NCI-H526 (cell line): ENCODE data around the gene CEP76.

Experiments
- DNase-seq, 2 experiments: peaks; one replicate each; lab custom pipeline; 2025; lab: John Stamatoyannopoulos, UW

The CEP76 gene

DNA sequence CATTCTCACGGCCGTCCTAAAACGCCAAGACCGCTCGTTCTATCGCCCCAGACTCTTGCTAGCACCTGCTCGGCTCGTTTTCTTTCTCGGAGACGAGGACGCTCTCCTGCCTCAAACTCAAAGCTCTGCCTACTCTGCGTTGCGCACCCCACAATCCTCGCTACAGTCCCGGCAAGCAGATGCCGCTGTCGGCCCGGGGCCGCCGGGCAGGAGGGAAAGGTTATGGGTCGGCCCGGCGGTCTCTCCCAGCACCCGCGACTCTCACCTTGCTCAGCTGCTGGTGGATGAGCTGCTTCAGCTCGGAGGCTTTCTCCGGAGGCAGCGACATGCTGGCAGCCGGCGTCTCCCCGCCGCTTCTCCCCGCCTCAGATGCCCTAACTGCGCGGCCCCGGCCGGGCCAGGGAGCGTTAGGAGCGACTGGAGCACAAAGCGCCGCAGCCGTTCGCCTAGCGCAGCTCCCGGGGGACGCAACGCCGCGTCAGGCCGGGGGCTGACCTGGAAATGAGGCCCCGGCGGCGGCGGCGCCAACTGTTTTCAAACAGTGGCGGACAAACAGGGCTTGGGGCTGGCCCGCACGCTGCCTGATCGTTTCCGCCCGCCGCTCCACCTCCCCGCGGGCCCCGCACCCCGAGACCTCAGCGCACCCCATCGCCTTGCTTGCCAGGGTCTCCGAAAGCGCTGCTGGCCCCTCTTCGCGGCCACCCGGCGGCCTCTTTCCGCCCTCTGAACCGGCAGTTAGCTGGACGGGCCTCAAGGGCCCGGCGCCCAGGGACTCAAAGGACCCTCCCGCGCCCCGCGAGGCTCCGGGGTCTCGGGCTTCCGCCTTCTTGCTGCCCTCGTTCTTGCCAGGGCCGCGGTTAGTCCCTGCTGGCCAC is at the start of gene CEP76, which contains the start of gene PSMG2:
Gene CEP76 (minus strand): TSS at position 503 of the 875 bp plus-strand sequence. CDS start 175 bp downstream, at position 328.
Gene PSMG2 (plus strand): TSS at position 822 of the 875 bp plus-strand sequence. CDS start 66 bp downstream, outside the sequence.
- DNase-seq: peak; percentile 60 to 89

GRCh38 chr18:12751891-12752290 is 49.4 kb upstream of the CEP76 start:
- DNase-seq: no peak

GRCh38 chr18:12751503-12751884 is 49.0 kb upstream of the CEP76 start:
- no peak for DNase-seq

DNA sequence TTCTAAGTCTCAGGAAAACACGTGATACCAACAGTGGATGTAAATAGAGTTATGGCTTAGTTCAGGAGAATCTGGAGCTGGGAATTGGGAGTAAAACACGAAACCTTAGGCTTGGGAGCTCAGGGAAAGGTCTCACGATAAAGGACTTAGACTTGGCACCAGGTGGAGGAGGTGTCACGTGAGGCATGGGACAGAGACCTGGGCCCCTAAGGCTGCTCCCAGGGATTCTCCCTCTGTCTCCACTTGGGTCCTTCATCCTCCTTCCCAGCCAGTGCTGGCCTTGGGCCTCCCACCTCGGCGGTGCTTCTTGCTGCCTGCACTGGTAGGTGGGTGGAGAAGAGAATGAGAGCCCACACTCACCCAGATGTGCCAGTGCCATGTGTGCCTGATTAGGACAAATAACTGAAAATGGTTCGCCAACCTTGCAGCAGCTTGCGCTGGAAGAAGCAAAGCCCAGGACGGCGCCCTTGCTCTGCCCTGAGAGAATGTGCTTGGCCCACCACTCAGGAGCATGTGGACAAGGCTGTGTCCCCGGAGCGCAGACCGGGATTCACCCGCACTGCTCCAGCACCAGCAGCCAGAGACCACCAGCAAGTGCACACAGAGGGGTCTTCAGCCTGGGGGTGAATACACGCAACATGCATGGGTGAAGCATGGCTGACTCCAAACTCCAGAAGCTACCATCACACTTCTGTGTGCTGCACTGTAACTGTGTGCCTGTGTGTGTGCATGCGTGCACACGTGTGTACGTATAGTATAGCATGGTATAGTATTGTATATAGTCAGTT is 48.4 kb upstream of the CEP76 start:
- no peak for DNase-seq

DNA sequence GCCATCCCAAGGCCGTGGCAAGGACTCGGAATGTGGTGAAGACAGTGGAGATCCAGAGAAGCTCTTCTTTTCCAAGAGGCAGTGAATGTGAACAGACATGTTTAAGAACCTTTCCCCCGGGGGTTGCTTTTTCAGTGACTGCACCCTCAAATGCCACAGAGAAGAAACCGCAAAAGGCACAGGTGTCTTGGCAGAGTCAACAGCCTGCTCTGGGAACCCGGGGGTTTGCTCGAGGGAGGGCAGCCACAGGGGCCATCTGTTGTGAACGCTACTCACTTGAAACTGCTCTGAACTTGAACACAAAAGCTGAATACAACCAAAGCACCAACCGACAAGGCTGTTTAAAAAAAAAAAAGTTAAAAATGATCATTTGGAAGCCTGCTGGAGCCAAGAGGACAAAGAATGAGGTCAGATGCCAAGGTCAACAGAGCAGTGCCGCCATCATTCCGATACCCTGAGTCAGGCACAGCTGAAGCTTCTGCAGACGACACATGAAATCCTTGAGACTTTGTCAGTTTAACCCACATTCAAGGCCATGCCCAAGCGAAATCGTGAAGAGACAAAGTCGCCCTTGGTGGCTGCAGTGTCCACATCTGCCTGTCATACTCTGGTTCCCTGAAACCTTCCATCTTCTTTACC is 47.7 kb upstream of the CEP76 start:
- no peak for DNase-seq

DNA sequence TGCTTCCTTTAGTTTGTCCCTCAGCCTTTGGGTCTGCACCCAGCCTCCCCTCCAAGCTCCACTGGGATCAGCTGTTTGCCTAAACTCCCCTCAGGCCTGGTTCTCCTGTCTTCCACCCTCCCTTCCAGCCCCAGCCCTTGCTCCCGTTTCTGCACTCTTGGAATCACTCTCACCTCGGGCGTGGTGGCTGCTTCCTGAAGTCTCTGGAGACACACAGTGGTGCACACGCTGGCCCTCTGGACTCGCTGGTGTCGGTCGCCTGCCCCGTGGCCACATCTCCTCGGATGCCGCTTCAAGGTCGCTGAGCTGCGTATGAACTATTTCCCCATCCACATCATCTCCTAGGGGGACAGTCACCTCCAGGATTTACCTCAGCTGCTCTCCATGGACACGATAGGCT is 46.6 kb upstream of the CEP76 start:
- no peak for DNase-seq

GRCh38 chr18:12748671-12749070 is 46.1 kb upstream of the CEP76 start:
- DNase-seq: no peak

GRCh38 chr18:12747530-12748315 is 45.2 kb upstream of the CEP76 start:
- no peak for DNase-seq

DNA sequence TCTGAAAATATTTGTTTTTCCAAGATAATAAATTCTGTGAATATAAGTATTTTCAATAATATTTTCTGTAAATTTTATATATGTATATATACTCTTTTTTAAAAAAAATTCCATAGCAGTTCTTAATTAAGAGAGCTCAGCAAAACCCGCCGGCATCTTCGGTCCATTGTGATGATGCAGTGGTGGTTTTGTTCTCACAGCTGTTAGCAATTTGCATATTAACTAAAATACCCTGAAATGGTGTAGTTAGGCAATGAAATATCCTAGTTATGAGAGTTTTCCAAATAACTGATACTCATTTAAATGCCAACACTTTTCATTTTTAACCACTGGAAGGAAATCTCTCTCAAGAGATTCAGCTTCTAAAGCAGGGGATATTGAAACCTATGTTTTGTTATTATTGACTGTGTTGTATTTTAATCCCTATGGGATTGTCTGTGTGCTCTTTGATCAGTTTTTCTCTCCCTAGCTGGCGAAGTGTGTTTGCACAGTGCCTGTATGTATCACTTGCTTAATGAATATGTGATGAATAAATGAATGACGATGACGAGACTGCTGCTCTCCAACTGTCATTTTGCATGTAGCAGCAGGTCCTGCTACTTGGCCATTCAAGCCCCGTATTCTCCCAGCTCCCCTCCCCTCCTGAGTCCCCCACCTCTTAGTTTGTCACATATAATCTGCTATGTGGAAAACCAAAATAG is 42.7 kb upstream of the CEP76 start:
- DNase-seq: peak; percentile 70 to 79

DNA sequence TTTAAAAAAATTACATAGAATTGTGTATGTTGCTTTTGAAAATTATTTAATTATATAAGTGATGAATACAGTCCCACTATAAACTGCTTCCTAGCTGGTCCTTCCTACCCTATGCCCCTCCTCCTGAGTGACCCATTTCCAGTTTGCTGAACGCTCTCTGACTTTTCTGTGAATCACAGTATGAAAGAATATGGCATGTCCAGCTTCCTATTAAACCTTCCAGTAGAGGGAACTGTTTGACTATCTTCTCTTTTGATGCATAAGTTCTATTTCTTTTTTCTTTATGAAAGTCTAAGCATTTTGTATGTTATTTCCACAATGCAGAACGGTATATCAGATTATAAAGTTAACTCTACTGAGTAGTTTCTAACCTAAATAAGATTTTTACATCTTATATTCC is 41.6 kb upstream of the CEP76 start:
- peak; percentile 32 to 51 for DNase-seq

DNA sequence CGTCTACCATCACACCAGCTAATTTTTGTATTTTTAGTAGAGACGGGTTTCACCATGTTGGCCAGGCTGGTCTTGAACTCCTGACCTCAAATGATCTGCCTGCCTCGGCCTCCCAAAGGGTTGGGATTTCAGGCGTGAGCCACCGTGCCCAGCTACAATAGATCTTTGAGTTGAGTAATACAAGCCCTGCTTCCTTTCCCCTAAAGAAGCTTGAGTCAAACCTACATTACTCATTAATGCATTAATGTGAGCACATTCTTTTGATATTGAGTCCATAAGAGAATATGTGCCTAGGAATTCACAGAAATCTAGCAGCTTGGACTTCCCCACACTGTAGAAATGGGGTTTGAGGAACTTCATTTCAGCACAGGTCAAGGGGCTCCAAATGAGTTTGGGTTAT is 39.9 kb upstream of the CEP76 start:
- DNase-seq: no peak

DNA sequence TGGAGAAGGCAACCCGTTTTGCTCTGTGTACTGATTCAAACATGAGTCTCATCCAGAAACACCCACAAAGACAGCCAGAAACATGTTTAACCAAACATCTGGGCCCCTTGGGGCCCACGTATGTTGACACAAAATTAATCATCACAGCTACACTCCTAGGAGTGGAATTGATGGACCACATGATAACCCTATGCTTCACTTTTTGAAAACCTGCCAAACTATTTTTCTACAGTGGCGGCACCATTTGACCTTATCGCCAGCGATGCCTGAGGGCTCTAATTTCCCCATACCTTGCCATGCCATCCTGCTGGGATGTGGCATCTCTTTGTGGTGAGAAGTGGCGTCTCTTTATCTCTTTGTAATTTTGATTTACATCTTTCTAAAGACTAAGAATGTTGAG is 38.8 kb upstream of the CEP76 start:
- DNase-seq: no peak

- no peak for DNase-seq
These were observed 34.9 kb upstream of the CEP76 start for GRCh38 chr18:12737243-12737902.

GRCh38 chr18:12726774-12727550 is 24.4 kb upstream of the CEP76 start:
- DNase-seq: peak; percentile 5 to 60

DNA sequence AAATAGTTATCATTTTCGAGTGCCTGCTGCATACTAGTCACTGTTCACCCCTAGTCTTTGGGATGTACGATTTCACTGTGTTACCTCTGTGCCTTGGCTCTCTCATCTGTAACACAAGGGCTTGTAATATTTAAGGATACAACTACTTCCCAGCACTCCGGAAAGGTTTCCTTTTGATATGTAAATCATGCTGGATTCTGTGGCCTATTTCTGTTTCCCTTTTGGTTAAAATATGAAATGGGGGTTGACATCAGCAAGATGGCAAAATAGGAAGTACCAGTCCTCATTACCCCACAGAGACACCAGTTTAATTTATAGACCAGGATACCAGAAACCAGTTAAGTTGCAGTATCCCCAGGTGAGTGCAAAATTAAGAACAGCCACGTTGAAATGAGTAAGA is 23.8 kb upstream of the CEP76 start:
- no peak for DNase-seq

DNA sequence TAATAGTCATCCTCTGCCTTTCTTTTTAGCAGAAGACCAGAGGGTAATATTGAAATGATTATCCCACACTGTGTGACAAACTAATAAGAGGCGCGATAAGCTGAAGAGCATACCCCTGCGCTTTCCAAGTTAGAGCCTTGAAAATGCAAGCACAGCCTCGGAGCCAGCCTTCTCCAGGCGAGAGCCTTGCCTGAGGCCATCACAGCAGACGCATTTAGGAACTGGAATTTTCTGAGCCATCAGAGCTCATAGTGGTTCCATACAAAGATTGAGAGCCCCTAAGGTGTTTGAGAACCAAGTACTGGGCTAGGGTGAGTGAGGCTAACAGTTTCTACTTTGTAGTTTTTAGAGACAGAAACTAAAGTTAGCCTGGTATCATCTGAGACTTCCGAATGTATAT is 20.2 kb upstream of the CEP76 start:
- DNase-seq: no peak

DNA sequence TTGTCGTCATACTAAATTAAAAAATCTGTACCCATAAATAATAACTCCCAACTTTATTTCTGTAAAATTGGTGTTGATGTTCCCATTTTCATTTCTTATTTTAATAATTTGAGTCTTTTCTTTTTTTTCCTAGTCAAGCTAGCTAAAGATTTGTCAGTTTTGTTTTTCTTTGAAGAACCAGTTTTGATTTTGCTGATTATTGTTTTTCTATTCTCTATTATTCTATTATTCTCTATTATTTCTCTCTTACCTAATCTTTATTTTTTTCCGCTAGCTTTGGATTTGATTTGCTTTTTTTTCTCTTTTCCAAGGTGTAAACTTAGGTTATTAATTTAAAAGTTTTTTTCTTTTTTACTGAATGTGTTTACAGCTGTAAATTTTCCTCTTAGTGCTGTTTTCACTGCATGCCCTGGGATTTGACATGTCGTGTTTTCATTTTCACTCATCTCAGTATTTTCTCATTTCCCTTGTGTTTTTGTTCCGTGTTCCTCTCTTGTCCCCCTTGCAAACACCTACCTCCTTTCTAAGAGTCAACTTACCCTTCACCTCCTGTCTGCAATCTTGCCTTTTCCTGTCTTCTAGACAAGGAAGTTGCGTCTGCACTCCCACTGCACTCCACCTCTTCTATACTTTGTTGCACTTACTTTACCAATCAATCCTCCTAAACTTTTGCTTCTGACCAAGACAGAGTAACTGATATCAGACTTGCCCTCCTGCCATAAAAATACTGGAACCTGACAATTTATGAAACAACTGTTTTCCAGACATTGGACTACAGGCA is 19.2 kb upstream of the CEP76 start:
- DNase-seq: no peak

- no peak for DNase-seq
These were observed 8.9 kb upstream of the CEP76 start for GRCh38 chr18:12711446-12711845.

GRCh38 chr18:12703664-12704063 is 1.1 kb upstream of the CEP76 start:
- DNase-seq: peak in 1 of 2 experiments; percentile 11
